Naive thymus-derived CD4-positive, alpha-beta T cell (primary cell): ENCODE measurements around the gene SMIM43. TPM values are rescaled to one million over a fixed set of nuclear protein-coding genes. Genes with fewer than 3 reads are reported as not detected.

Source experiments
- ATAC-seq: fragments of 150-1000 bp; cut with Tn5 transposase; 2 replicates; pipeline ENCODE4 v1.10.0; 2021; ENCODE audit warnings: mild to moderate bottlenecking, moderate library complexity
- CTCF ChIA-PET: fragments of 350-600 bp; sonication (Branson Sonifier 250); formaldehyde crosslinking; loops from one replicate; lab custom pipeline; 2021; ENCODE audit warnings: antibody characterized with exemption; lab: Charles Lee
- POLR2A ChIA-PET: fragments of 350-600 bp; sonication (Branson Sonifier 250); formaldehyde crosslinking; loops from one replicate; lab custom pipeline; 2021; ENCODE audit warnings: antibody characterized with exemption, inconsistent platforms; lab: Charles Lee
- DNase-seq, 9 donors: peaks; one replicate each; pipeline versions ENCODE4 v3.0.0 to v3.0.0-alpha.2; 2020 to 2022; ENCODE audit warnings: mixed read lengths in 1 of 9
- H3K27ac ChIP-seq: one replicate; pipeline ENCODE4 v1.7.0; 2013; ENCODE audit warnings: mild to moderate bottlenecking, low read depth, low read length, moderate library complexity
- H3K27me3 ChIP-seq, 2 donors: one replicate each; pipeline ENCODE4 v1.7.0; 2013; ENCODE audit warnings: low read length in 2 of 2, mild to moderate bottlenecking in 2 of 2, moderate library complexity in 2 of 2; ENCODE audit not compliant: control insufficient read depth in 2 of 2, insufficient read depth in 2 of 2
- H3K36me3 ChIP-seq, 3 experiments: 1 replicate in 2 of 3; 2 replicates in 1 of 3; pipeline ENCODE4 v1.7.0; 2013; ENCODE audit warnings: low read length in 3 of 3, mild to moderate bottlenecking in 3 of 3, moderate library complexity in 1 of 3; ENCODE audit not compliant: insufficient read depth in 3 of 3, control insufficient read depth in 2 of 3
- H3K4me1 ChIP-seq, 2 donors: one replicate each; pipeline ENCODE4 v1.7.0; 2013; ENCODE audit warnings: low read length in 2 of 2, mild to moderate bottlenecking in 2 of 2, moderate library complexity in 1 of 2; ENCODE audit not compliant: control insufficient read depth in 2 of 2, insufficient read depth in 2 of 2
- H3K4me3 ChIP-seq: 2 replicates; pipeline ENCODE4 v1.7.0; 2013; ENCODE audit warnings: mild to moderate bottlenecking, low read length
- H3K9me3 ChIP-seq, 3 experiments: 1 replicate in 2 of 3; 2 replicates in 1 of 3; pipeline ENCODE4 v1.7.0; 2013; ENCODE audit warnings: low read length in 3 of 3; ENCODE audit not compliant: control insufficient read depth in 2 of 3
- H3K27ac Mint-ChIP-seq, 9 donors: one replicate each; pipeline ENCODE4 v1.8.0; 2020 to 2022; ENCODE audit warnings: mixed read lengths in 9 of 9, mild to moderate bottlenecking in 8 of 9, moderate library complexity in 5 of 9, inconsistent platforms in 2 of 9
- H3K27me3 Mint-ChIP-seq, 5 donors: one replicate each; pipeline ENCODE4 v1.8.0; 2021 to 2022; ENCODE audit warnings: mixed read lengths in 5 of 5, mild to moderate bottlenecking in 1 of 5
- H3K36me3 Mint-ChIP-seq, 5 donors: one replicate each; pipeline ENCODE4 v1.8.0; 2020 to 2022; ENCODE audit warnings: mixed read lengths in 5 of 5, mild to moderate bottlenecking in 3 of 5, inconsistent platforms in 1 of 5
- H3K4me1 Mint-ChIP-seq, 7 donors: one replicate each; pipeline ENCODE4 v1.8.0; 2020 to 2022; ENCODE audit warnings: mixed read lengths in 7 of 7, mild to moderate bottlenecking in 3 of 7, inconsistent platforms in 1 of 7
- H3K4me3 Mint-ChIP-seq, 10 donors: one replicate each; pipeline ENCODE4 v1.8.0; 2020 to 2022; ENCODE audit warnings: mild to moderate bottlenecking in 10 of 10, mixed read lengths in 10 of 10, moderate library complexity in 6 of 10, inconsistent platforms in 2 of 10
- H3K9me3 Mint-ChIP-seq, 11 donors: one replicate each; pipeline ENCODE4 v1.8.0; 2020 to 2022; ENCODE audit warnings: mixed read lengths in 11 of 11, mild to moderate bottlenecking in 4 of 11, inconsistent platforms in 1 of 11, moderate library complexity in 1 of 11
- intact Hi-C, 2 donors: fragments of 100-400 bp; cut with micrococcal nuclease; formaldehyde crosslinking; loops; one replicate each; pipeline ENCODE4 v1.15.1; 2023
- polyA plus RNA-seq, 2 donors: library from polyadenylated mRNA; unstranded; fragments of 300-500 nt; fragmentation: Illumina TruSeq; gene quantifications; one replicate each; pipeline ENCODE4 v1.2.3, GENCODE V29; 2021
- total RNA-seq, 6 experiments: library from RNA in 5 of 6; stranded (reverse) in 5 of 6; gene quantifications; 1 replicate in 5 of 6; 2 replicates in 1 of 6; pipeline ENCODE4 v1.2.3 and lab custom pipeline; 2021 to 2026

The SMIM43 gene
- total and polyA plus RNA-seq, 7 experiments from 2014 or later = not detected

- Histone ChIP-seq H3K27ac (no peak overlapping the region), H3K9me3 (no peaks in the 10 kb centered on the region), H3K27me3 (no peaks in the 10 kb centered on the region), H3K4me3 (no peak overlapping the region), H3K4me1 (no peaks in the 10 kb centered on the region), H3K36me3 (no peaks in the 10 kb centered on the region)
- Mint-ChIP-seq H3K4me1 (no peaks in the 10 kb centered on the region), H3K27me3 (peaks cover 4 to 8% (median 4%) of the 10 kb centered on the region in 5 donors), H3K27ac (no peak overlapping the region), H3K36me3 (peaks cover 0 to 1% (median 0%) of the 10 kb centered on the region in 5 donors), H3K4me3 (no peak overlapping the region), H3K9me3 (peaks cover 0 to 6% (median 1%) of the 10 kb centered on the region in 11 donors)
- ChIA-PET POLR2A (no interaction called here), CTCF (no interaction called here)
- DNase-seq = no peak
- intact Hi-C loops = no loop called here
- ATAC-seq = no peak
Measured at GRCh38 chr4:121741751-121742150, 23.2 kb downstream of the SMIM43 start.

- Histone ChIP-seq H3K36me3 (no peaks in the 10 kb centered on the region), H3K9me3 (no peaks in the 10 kb centered on the region), H3K4me1 (no peaks in the 10 kb centered on the region), H3K27ac (no peak overlapping the region), H3K27me3 (no peaks in the 10 kb centered on the region), H3K4me3 (no peak overlapping the region)
- Mint-ChIP-seq H3K9me3 (peaks cover 0 to 6% (median 1%) of the 10 kb centered on the region in 11 donors), H3K4me1 (no peaks in the 10 kb centered on the region), H3K27me3 (peaks cover 4 to 13% (median 7%) of the 10 kb centered on the region in 5 donors), H3K4me3 (no peak overlapping the region), H3K36me3 (peaks cover 0 to 1% (median 0%) of the 10 kb centered on the region in 5 donors), H3K27ac (no peak overlapping the region)
- CTCF ChIA-PET = interaction anchor here (0.7 kb wide), 1 partner anchor 20 kb away, joined by 3 read pairs; no protein-coding TSS in a partner anchor
- intact Hi-C loops = no loop called here
- ATAC-seq (no peak), DNase-seq (no peak)
- POLR2A ChIA-PET = no interaction called here
Measured at GRCh38 chr4:121740796-121741409, 24.1 kb downstream of the SMIM43 start.

- Histone ChIP-seq H3K36me3 (no peaks in the 10 kb centered on the region), H3K27ac (no peak overlapping the region), H3K4me1 (no peaks in the 10 kb centered on the region), H3K9me3 (no peaks in the 10 kb centered on the region), H3K27me3 (no peaks in the 10 kb centered on the region), H3K4me3 (no peak overlapping the region)
- no peaks in the 10 kb centered on the region for H3K36me3 Mint-ChIP-seq
- ChIA-PET POLR2A (no interaction called here), CTCF (interaction anchor here (0.6 kb wide), 1 partner anchor 1585 kb away, joined by 3 read pairs; no protein-coding TSS in a partner anchor)
- H3K4me1 Mint-ChIP-seq = no peaks in the 10 kb centered on the region
- H3K27me3 Mint-ChIP-seq = peaks cover 4 to 17% (median 8%) of the 10 kb centered on the region in 5 donors
- DNase-seq (no peak), ATAC-seq (no peak)
- no peak overlapping the region for H3K4me3 Mint-ChIP-seq
- no peaks in the 10 kb centered on the region for H3K9me3 Mint-ChIP-seq
- intact Hi-C loops = no loop called here
- H3K27ac Mint-ChIP-seq = no peak overlapping the region
Measured at GRCh38 chr4:121739575-121739974, 25.4 kb downstream of the SMIM43 start.

GRCh38 chr4:121738780-121739535 lies 26.0 kb downstream of the SMIM43 start:
- no peak overlapping the region for H3K27ac ChIP-seq
- CTCF ChIA-PET = interaction anchor here (0.6 kb wide), 1 partner anchor 1584 kb away, joined by 3 read pairs; no protein-coding TSS in a partner anchor
- H3K36me3 ChIP-seq = no peaks in the 10 kb centered on the region
- H3K4me3 ChIP-seq = no peak overlapping the region
- DNase-seq (no peak), ATAC-seq (no peak)
- intact Hi-C loops = no loop called here
- H3K4me3 Mint-ChIP-seq = no peak overlapping the region
- peaks cover 4 to 17% (median 8%) of the 10 kb centered on the region in 5 donors for H3K27me3 Mint-ChIP-seq
- POLR2A ChIA-PET = no interaction called here
- H3K4me1 ChIP-seq = no peaks in the 10 kb centered on the region
- H3K27me3 ChIP-seq = no peaks in the 10 kb centered on the region
- no peaks in the 10 kb centered on the region for H3K4me1 Mint-ChIP-seq
- no peaks in the 10 kb centered on the region for H3K36me3 Mint-ChIP-seq
- no peaks in the 10 kb centered on the region for H3K9me3 ChIP-seq
- no peaks in the 10 kb centered on the region for H3K9me3 Mint-ChIP-seq
- no peak overlapping the region for H3K27ac Mint-ChIP-seq

- DNase-seq = no peak
- intact Hi-C loops = loop anchor here in 1 of 2 donors (2.0 kb wide), 1 partner anchor 367 kb away; no protein-coding TSS in a partner anchor
- H3K36me3 ChIP-seq = no peaks in the 10 kb centered on the region
- Mint-ChIP-seq H3K4me1 (no peaks in the 10 kb centered on the region), H3K27ac (no peak overlapping the region), H3K27me3 (peaks cover 4 to 17% (median 8%) of the 10 kb centered on the region in 5 donors), H3K9me3 (no peaks in the 10 kb centered on the region), H3K4me3 (no peak overlapping the region), H3K36me3 (no peaks in the 10 kb centered on the region)
- POLR2A ChIA-PET = no interaction called here
- H3K4me1 ChIP-seq = no peaks in the 10 kb centered on the region
- no peaks in the 10 kb centered on the region for H3K27me3 ChIP-seq
- H3K27ac ChIP-seq = no peak overlapping the region
- no peak for ATAC-seq
- CTCF ChIA-PET = interaction anchor here (1.3 kb wide), 1 partner anchor 1583 kb away, joined by 3 read pairs; no protein-coding TSS in a partner anchor
- no peak overlapping the region for H3K4me3 ChIP-seq
- H3K9me3 ChIP-seq = no peaks in the 10 kb centered on the region
Measured at GRCh38 chr4:121737846-121738554, 27.0 kb downstream of the SMIM43 start.

GRCh38 chr4:121736735-121737351 lies 28.1 kb downstream of the SMIM43 start:
- no peak overlapping the region for H3K27ac Mint-ChIP-seq
- CTCF ChIA-PET = interaction anchor here (1.3 kb wide), 1 partner anchor 1582 kb away, joined by 3 read pairs; no protein-coding TSS in a partner anchor
- peak; percentile 29 for ATAC-seq
- Histone ChIP-seq H3K27ac (no peak overlapping the region), H3K9me3 (no peaks in the 10 kb centered on the region), H3K4me3 (no peak overlapping the region), H3K27me3 (no peaks in the 10 kb centered on the region), H3K36me3 (no peaks in the 10 kb centered on the region), H3K4me1 (no peaks in the 10 kb centered on the region)
- intact Hi-C loops = loop anchor here in 1 of 2 donors (2.0 kb wide), 1 partner anchor 366 kb away; no protein-coding TSS in a partner anchor
- POLR2A ChIA-PET = no interaction called here
- no peaks in the 10 kb centered on the region for H3K4me1 Mint-ChIP-seq
- no peak overlapping the region for H3K4me3 Mint-ChIP-seq
- H3K36me3 Mint-ChIP-seq = no peaks in the 10 kb centered on the region
- DNase-seq = peak in 3 of 9 donors; percentile 7 to 24 (median 9)
- no peaks in the 10 kb centered on the region for H3K9me3 Mint-ChIP-seq
- peaks cover 4 to 24% (median 8%) of the 10 kb centered on the region in 5 donors for H3K27me3 Mint-ChIP-seq
